ENCODE data around the gene KIRREL2. TPM values are rescaled to one million over a fixed set of nuclear protein-coding genes. Genes with fewer than 3 reads are reported as not detected.
A peak's percentile ranks its signal among the peaks of the same experiment; 100 is the strongest.
"Not testable (repeated sequence)": the region's sequence is repeated elsewhere in the genome, so short reads cannot be mapped to it uniquely, and the experiment has no call there.

The KIRREL2 gene
- total RNA-seq, 1 donor from 2014 or later, result 0.18 TPM

DNA sequence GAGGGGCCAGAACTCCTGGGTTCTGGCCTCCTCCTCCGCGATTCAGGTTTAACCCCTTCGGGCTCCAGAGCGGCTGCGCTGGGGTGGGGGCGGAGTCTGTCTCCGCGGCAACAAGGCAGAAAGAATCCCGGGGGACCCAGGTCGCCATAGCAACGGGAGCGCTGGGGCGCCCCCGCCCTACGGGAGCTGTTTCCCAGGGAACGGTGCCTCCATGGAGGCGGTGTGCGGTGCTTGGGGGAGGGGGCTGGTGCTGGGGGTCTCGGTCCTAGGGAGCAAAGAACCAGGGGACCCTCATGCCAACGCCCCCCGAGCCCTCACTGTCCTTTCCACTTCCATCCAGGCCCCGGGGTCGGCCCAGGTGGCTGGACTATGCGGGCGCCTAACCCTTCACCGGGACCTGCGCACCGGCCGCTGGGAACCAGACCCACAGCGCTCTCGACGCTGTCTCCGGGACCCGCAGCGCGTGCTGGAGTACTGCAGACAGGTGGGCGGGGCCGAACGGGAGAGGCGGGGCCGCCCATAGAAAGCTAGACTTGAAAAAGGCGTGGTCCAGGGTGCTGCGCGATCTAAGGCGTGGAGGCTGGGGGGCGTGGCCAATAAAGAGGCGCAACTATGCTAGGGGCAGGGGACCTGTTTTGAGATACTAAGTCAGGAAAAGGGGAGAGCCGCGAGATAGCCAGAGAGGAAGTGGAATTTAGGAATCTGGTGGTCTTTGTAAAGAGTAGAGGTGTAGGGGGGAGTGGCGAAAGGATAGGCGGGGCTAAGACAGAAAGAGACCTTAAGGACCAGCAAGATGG is 12.8 kb downstream of the KIRREL2 start:
- Mint-ChIP-seq H3K27me3 (ENCODE audit: low read depth, unreplicated experiment) (peaks cover 36% of the 10 kb centered on the region), H3K36me3 (ENCODE audit: low read depth, unreplicated experiment) (peaks cover 8% of the 10 kb centered on the region), H3K9me3 (ENCODE audit: unreplicated experiment) (no peaks in the 10 kb centered on the region), H3K27ac (ENCODE audit: unreplicated experiment) (no peak overlapping the region), H3K4me3 (ENCODE audit: unreplicated experiment) (peak overlapping the region; percentile 85), H3K4me1 (ENCODE audit: low read depth, unreplicated experiment) (no peaks in the 10 kb centered on the region)
- H3K4me1 ChIP-seq (ENCODE audit: insufficient read depth, low read length), result peaks cover 8% of the 10 kb centered on the region
- TF ChIP-seq, protein P1, sequence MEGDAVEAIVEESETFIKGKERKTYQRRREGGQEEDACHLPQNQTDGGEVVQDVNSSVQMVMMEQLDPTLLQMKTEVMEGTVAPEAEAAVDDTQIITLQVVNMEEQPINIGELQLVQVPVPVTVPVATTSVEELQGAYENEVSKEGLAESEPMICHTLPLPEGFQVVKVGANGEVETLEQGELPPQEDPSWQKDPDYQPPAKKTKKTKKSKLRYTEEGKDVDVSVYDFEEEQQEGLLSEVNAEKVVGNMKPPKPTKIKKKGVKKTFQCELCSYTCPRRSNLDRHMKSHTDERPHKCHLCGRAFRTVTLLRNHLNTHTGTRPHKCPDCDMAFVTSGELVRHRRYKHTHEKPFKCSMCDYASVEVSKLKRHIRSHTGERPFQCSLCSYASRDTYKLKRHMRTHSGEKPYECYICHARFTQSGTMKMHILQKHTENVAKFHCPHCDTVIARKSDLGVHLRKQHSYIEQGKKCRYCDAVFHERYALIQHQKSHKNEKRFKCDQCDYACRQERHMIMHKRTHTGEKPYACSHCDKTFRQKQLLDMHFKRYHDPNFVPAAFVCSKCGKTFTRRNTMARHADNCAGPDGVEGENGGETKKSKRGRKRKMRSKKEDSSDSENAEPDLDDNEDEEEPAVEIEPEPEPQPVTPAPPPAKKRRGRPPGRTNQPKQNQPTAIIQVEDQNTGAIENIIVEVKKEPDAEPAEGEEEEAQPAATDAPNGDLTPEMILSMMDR (IDR thresholded peaks at IDR 0.05; ENCODE audit: insufficient read depth, low read depth, low read length), result no peak
- TF ChIP-seq EZH2 (IDR thresholded peaks at IDR 0.05; ENCODE audit: insufficient read depth, low read length), result no peak
- FAIRE-seq, result no peak
- no peaks in the 10 kb centered on the region for H3K36me3 ChIP-seq (ENCODE audit: insufficient read depth, low read length)
- H3K27ac ChIP-seq (ENCODE audit: low read depth, low read length), result no peak overlapping the region
- no peaks in the 10 kb centered on the region for H3K79me2 ChIP-seq (ENCODE audit: insufficient read depth, low read length)
- peak overlapping the region; percentile 60 for H2AFZ ChIP-seq (ENCODE audit: low read depth, low read length)
- peak overlapping the region; percentile 50 for H3K4me3 ChIP-seq (ENCODE audit: insufficient read depth, low read depth, low read length)
- H3K9me3 ChIP-seq (ENCODE audit: insufficient read depth, low read depth, low read length), result no peaks in the 10 kb centered on the region
- H3K9ac ChIP-seq (ENCODE audit: low read length), result peak overlapping the region; percentile 27
- DNase-seq (ENCODE audit: low read depth), result peak; percentile 65
- peak overlapping the region; percentile 91 for H3K4me2 ChIP-seq (ENCODE audit: low read length)
- peaks cover 5% of the 10 kb centered on the region for H3K27me3 ChIP-seq (ENCODE audit: insufficient read depth, low read length)
- H4K20me1 ChIP-seq (ENCODE audit: insufficient read depth, low read length), result peaks cover 5% of the 10 kb centered on the region

DNA sequence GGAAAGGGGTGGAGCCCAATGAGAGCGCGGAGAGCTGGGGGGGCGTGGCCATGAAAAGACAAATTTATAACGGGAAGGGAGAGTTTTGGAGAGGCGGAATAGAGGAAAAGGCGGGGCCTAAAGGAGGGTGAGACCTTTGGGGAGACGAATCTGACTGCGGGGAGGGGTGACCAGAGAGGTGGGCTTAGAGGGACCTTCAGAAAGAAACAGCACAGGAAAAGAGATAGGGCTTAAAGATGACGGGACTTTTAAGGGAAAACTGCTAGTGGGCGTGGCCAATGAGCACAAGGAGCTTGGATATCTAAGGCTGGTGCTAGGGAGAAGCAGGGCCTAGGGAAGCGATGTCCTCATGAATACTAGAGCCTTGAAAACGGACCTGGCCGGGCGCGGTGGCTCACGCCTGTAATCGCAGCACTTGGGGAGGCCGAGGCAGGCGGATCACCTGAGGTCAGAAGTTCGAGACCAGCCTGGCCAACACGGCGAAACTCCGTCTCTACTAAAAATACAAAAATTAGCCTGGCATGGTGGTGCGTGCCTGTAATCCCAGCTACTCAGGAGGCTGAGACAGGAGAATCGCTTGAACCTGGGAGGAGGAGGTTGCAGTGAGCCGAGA is 13.5 kb downstream of the KIRREL2 start:
- not testable (repeated sequence) for H3K9me3 ChIP-seq (ENCODE audit: insufficient read depth, low read depth, low read length); H3K4me1 Mint-ChIP-seq (ENCODE audit: low read depth, unreplicated experiment); H3K9ac ChIP-seq (ENCODE audit: low read length); H3K27ac Mint-ChIP-seq (ENCODE audit: unreplicated experiment); H3K27ac ChIP-seq (ENCODE audit: low read depth, low read length); H3K36me3 ChIP-seq (ENCODE audit: insufficient read depth, low read length); H3K79me2 ChIP-seq (ENCODE audit: insufficient read depth, low read length); H3K9me3 Mint-ChIP-seq (ENCODE audit: unreplicated experiment); FAIRE-seq; H3K27me3 ChIP-seq (ENCODE audit: insufficient read depth, low read length); DNase-seq (ENCODE audit: low read depth); H3K4me1 ChIP-seq (ENCODE audit: insufficient read depth, low read length); H4K20me1 ChIP-seq (ENCODE audit: insufficient read depth, low read length)
- H2AFZ ChIP-seq (ENCODE audit: low read depth, low read length), result peak overlapping the region; percentile 60
- H3K4me3 ChIP-seq (ENCODE audit: insufficient read depth, low read depth, low read length), result peak overlapping the region; percentile 50
- peak overlapping the region; percentile 81 for H3K4me3 Mint-ChIP-seq (ENCODE audit: unreplicated experiment)
- H3K36me3 Mint-ChIP-seq (ENCODE audit: low read depth, unreplicated experiment), result peaks cover 12% of the 10 kb centered on the region
- peak overlapping the region; percentile 91 for H3K4me2 ChIP-seq (ENCODE audit: low read length)
- peaks cover 31% of the 10 kb centered on the region for H3K27me3 Mint-ChIP-seq (ENCODE audit: low read depth, unreplicated experiment)

DNA sequence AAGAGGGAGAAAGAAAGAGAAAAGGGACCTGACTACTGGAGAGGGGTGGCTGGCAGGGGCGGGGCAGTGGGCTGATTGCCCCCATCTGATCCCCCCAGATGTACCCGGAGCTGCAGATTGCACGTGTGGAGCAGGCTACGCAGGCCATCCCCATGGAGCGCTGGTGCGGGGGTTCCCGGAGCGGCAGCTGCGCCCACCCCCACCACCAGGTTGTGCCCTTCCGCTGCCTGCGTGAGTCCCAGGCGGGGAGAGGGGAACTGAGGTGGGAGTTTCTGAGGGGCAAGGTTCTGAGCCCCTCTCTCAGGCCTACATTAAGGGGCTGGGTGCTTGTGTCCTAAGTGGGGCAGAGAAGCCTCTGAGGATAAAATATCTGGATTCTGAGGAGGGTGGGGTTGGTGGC is 14.1 kb downstream of the KIRREL2 start:
- Histone ChIP-seq H4K20me1 (ENCODE audit: insufficient read depth, low read length) (peaks cover 5% of the 10 kb centered on the region), H3K27ac (ENCODE audit: low read depth, low read length) (no peak overlapping the region), H3K9me3 (ENCODE audit: insufficient read depth, low read depth, low read length) (no peaks in the 10 kb centered on the region), H3K36me3 (ENCODE audit: insufficient read depth, low read length) (no peaks in the 10 kb centered on the region), H3K79me2 (ENCODE audit: insufficient read depth, low read length) (no peaks in the 10 kb centered on the region), H3K4me2 (ENCODE audit: low read length) (no peak overlapping the region), H3K27me3 (ENCODE audit: insufficient read depth, low read length) (peaks cover 3% of the 10 kb centered on the region), H3K4me3 (ENCODE audit: insufficient read depth, low read depth, low read length) (no peak overlapping the region), H2AFZ (ENCODE audit: low read depth, low read length) (no peak overlapping the region), H3K4me1 (ENCODE audit: insufficient read depth, low read length) (peaks cover 8% of the 10 kb centered on the region), H3K9ac (ENCODE audit: low read length) (no peak overlapping the region)
- Mint-ChIP-seq H3K36me3 (ENCODE audit: low read depth, unreplicated experiment) (peaks cover 12% of the 10 kb centered on the region), H3K4me1 (ENCODE audit: low read depth, unreplicated experiment) (no peaks in the 10 kb centered on the region), H3K9me3 (ENCODE audit: unreplicated experiment) (no peaks in the 10 kb centered on the region), H3K4me3 (ENCODE audit: unreplicated experiment) (no peak overlapping the region), H3K27me3 (ENCODE audit: low read depth, unreplicated experiment) (peaks cover 25% of the 10 kb centered on the region), H3K27ac (ENCODE audit: unreplicated experiment) (no peak overlapping the region)
- no peak for FAIRE-seq
- TF ChIP-seq, protein P1 (IDR thresholded peaks at IDR 0.05; ENCODE audit: insufficient read depth, low read depth, low read length), result no peak
- TF ChIP-seq EZH2 (IDR thresholded peaks at IDR 0.05; ENCODE audit: insufficient read depth, low read length), result no peak
- DNase-seq (ENCODE audit: low read depth), result no peak

Measured in astrocyte (in vitro differentiated cells and primary cell).